GM10847 (cell line): ENCODE measurements around the gene POLA2.

Source experiments
- POLR2A ChIP-seq: IDR thresholded peaks from 2 replicates; pipeline ENCODE4 v1.6.1; 2011; ENCODE audit not compliant: insufficient read length; ENCODE audit errors: extremely low read depth

The POLA2 gene

GRCh38 chr11:65275906-65276305 lies 14.1 kb downstream of the POLA2 start:
- no peak for TF ChIP-seq POLR2A

- no peak for TF ChIP-seq POLR2A
Observed at GRCh38 chr11:65277631-65278277, 16.0 kb downstream of the POLA2 start.

GRCh38 chr11:65278356-65278755 lies 16.6 kb downstream of the POLA2 start:
- no peak for TF ChIP-seq POLR2A

- TF ChIP-seq POLR2A, result no peak
Observed at GRCh38 chr11:65279279-65279678, 17.5 kb downstream of the POLA2 start.

GRCh38 chr11:65279741-65280440 lies 18.1 kb downstream of the POLA2 start:
- TF ChIP-seq POLR2A, result no peak

GRCh38 chr11:65280646-65281045 lies 18.9 kb downstream of the POLA2 start:
- TF ChIP-seq POLR2A, result no peak

- TF ChIP-seq POLR2A, result no peak
Observed at GRCh38 chr11:65286686-65287085, 24.9 kb downstream of the POLA2 start.

GRCh38 chr11:65287601-65288000 lies 25.8 kb downstream of the POLA2 start:
- TF ChIP-seq POLR2A, result no peak

- no peak for TF ChIP-seq POLR2A
Observed at GRCh38 chr11:65288706-65289536, 27.2 kb downstream of the POLA2 start.

- TF ChIP-seq POLR2A, result no peak
Observed at GRCh38 chr11:65290448-65291165, 28.8 kb downstream of the POLA2 start.

- no peak for TF ChIP-seq POLR2A
Observed at GRCh38 chr11:65291613-65292012, 29.9 kb downstream of the POLA2 start.

- TF ChIP-seq POLR2A, result no peak
Observed at GRCh38 chr11:65292890-65293289, 31.1 kb downstream of the POLA2 start.

GRCh38 chr11:65293909-65294381 lies 32.2 kb downstream of the POLA2 start:
- TF ChIP-seq POLR2A, result no peak

- TF ChIP-seq POLR2A, result no peak
Observed at GRCh38 chr11:65295001-65295400, 33.2 kb downstream of the POLA2 start.
